ENCODE results near the gene PDE3B.
"Not testable (repeated sequence)": the region's sequence is repeated elsewhere in the genome, so short reads cannot be mapped to it uniquely, and the experiment has no call there.

Gene PDE3B

DNA sequence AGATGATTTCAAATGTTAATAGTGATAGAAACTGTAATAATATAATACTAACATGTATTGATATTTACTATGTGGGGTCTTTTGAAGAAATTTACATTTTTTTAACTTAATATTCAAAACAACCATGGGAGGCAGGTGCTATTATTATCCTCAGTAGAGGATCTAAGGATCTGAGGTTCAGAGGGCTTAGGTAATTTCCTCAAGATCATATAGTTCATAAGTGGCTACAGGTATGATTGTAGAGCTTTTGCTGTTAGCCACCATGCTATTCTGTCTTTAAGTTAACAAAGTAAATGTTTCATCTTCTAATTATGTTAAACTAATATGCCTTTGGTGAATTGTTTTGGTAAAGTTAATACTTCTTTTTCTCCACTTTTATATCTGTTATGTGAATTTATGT is 83.6 kb downstream of the PDE3B start:
- H3K36me3 ChIP-seq (ENCODE audit: insufficient read depth, low read length), result no peaks in the 10 kb centered on the region
- H3K9me3 ChIP-seq (replicated peaks; ENCODE audit: low read length), result no peaks in the 10 kb centered on the region
- H3K4me1 ChIP-seq (ENCODE audit: control insufficient read depth, insufficient read depth, low read length), result no peaks in the 10 kb centered on the region
- H3K4me3 ChIP-seq (ENCODE audit: low read length), result no peak overlapping the region
- no peaks in the 10 kb centered on the region for H3K27me3 ChIP-seq (ENCODE audit: control insufficient read depth, insufficient read depth, low read length)
- no peak overlapping the region for H3K9ac ChIP-seq (ENCODE audit: low read depth, low read length)
- no peak overlapping the region for H3K4me2 ChIP-seq (ENCODE audit: low read length)

GRCh38 chr11:14727746-14728145 is 84.1 kb downstream of the PDE3B start:
- H3K27me3 ChIP-seq (ENCODE audit: control insufficient read depth, insufficient read depth, low read length), result no peaks in the 10 kb centered on the region
- H3K9me3 ChIP-seq (replicated peaks; ENCODE audit: low read length), result no peaks in the 10 kb centered on the region
- H3K4me3 ChIP-seq (ENCODE audit: low read length), result no peak overlapping the region
- no peaks in the 10 kb centered on the region for H3K36me3 ChIP-seq (ENCODE audit: insufficient read depth, low read length)
- H3K4me1 ChIP-seq (ENCODE audit: control insufficient read depth, insufficient read depth, low read length), result no peaks in the 10 kb centered on the region
- H3K9ac ChIP-seq (ENCODE audit: low read depth, low read length), result no peak overlapping the region
- no peak overlapping the region for H3K4me2 ChIP-seq (ENCODE audit: low read length)

DNA sequence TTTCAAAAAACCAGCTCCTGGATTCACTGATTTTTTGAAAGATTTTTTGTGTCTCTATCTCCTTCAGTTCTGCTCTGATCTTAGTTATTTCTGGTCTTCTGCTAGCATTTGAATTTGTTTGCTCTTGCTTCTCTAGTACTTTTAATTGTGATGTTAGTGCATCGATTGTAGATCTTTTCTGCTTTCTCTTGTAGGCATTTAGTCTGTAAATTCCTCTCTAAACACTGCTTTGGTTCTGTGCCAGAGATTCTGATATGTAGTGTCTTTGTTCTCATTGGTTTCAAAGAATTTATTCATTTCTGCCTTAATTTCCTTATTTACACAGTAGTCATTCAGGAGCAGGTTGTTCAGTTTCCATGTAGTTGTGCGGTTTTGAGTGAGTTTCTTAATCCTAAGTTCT is 96.9 kb downstream of the PDE3B start:
- H3K4me2 ChIP-seq (ENCODE audit: low read length); H3K27me3 ChIP-seq (ENCODE audit: control insufficient read depth, insufficient read depth, low read length); H3K4me1 ChIP-seq (ENCODE audit: control insufficient read depth, insufficient read depth, low read length); H3K9me3 ChIP-seq (replicated peaks; ENCODE audit: low read length); H3K4me3 ChIP-seq (ENCODE audit: low read length); H3K36me3 ChIP-seq (ENCODE audit: insufficient read depth, low read length); H3K9ac ChIP-seq (ENCODE audit: low read depth, low read length): not testable (repeated sequence)

- Histone ChIP-seq H3K4me2 (ENCODE audit: low read length) (no peak overlapping the region), H3K4me3 (ENCODE audit: low read length) (no peak overlapping the region)
These were observed 97.6 kb downstream of the PDE3B start for GRCh38 chr11:14741195-14741594.

GRCh38 chr11:14742849-14743559 is 99.4 kb downstream of the PDE3B start:
- Histone ChIP-seq H3K4me2 (ENCODE audit: low read length) (no peak overlapping the region), H3K4me1 (ENCODE audit: control insufficient read depth, insufficient read depth, low read length) (no peaks in the 10 kb centered on the region), H3K9me3 (replicated peaks; ENCODE audit: low read length) (no peaks in the 10 kb centered on the region), H3K9ac (ENCODE audit: low read depth, low read length) (no peak overlapping the region), H3K27me3 (ENCODE audit: control insufficient read depth, insufficient read depth, low read length) (no peaks in the 10 kb centered on the region), H3K4me3 (ENCODE audit: low read length) (no peak overlapping the region), H3K36me3 (ENCODE audit: insufficient read depth, low read length) (no peaks in the 10 kb centered on the region)

More at GRCh38 chr11:14741195-14741594, 97.6 kb downstream of the PDE3B start:
- Histone ChIP-seq H3K36me3 (ENCODE audit: insufficient read depth, low read length) (no peaks in the 10 kb centered on the region), H3K9me3 (replicated peaks; ENCODE audit: low read length) (no peaks in the 10 kb centered on the region), H3K4me1 (ENCODE audit: control insufficient read depth, insufficient read depth, low read length) (no peaks in the 10 kb centered on the region), H3K27me3 (ENCODE audit: control insufficient read depth, insufficient read depth, low read length) (no peaks in the 10 kb centered on the region), H3K9ac (ENCODE audit: low read depth, low read length) (no peak overlapping the region)

GRCh38 chr11:14743667-14744066 is 100.1 kb downstream of the PDE3B start:
- H3K4me2 ChIP-seq (ENCODE audit: low read length); H3K4me1 ChIP-seq (ENCODE audit: control insufficient read depth, insufficient read depth, low read length); H3K9ac ChIP-seq (ENCODE audit: low read depth, low read length); H3K4me3 ChIP-seq (ENCODE audit: low read length); H3K9me3 ChIP-seq (replicated peaks; ENCODE audit: low read length); H3K27me3 ChIP-seq (ENCODE audit: control insufficient read depth, insufficient read depth, low read length); H3K36me3 ChIP-seq (ENCODE audit: insufficient read depth, low read length): not testable (repeated sequence)

- Histone ChIP-seq H3K9me3 (replicated peaks; ENCODE audit: low read length) (no peaks in the 10 kb centered on the region), H3K4me1 (ENCODE audit: control insufficient read depth, insufficient read depth, low read length) (no peaks in the 10 kb centered on the region), H3K36me3 (ENCODE audit: insufficient read depth, low read length) (no peaks in the 10 kb centered on the region), H3K4me2 (ENCODE audit: low read length) (no peak overlapping the region), H3K4me3 (ENCODE audit: low read length) (no peak overlapping the region), H3K27me3 (ENCODE audit: control insufficient read depth, insufficient read depth, low read length) (no peaks in the 10 kb centered on the region), H3K9ac (ENCODE audit: low read depth, low read length) (no peak overlapping the region)
These were observed 103.3 kb downstream of the PDE3B start for GRCh38 chr11:14746857-14747395.

GRCh38 chr11:14748090-14748489 is 104.5 kb downstream of the PDE3B start:
- Histone ChIP-seq H3K4me1 (ENCODE audit: control insufficient read depth, insufficient read depth, low read length) (no peaks in the 10 kb centered on the region), H3K27me3 (ENCODE audit: control insufficient read depth, insufficient read depth, low read length) (no peaks in the 10 kb centered on the region), H3K4me3 (ENCODE audit: low read length) (no peak overlapping the region), H3K36me3 (ENCODE audit: insufficient read depth, low read length) (no peaks in the 10 kb centered on the region), H3K9me3 (replicated peaks; ENCODE audit: low read length) (no peaks in the 10 kb centered on the region), H3K9ac (ENCODE audit: low read depth, low read length) (no peak overlapping the region), H3K4me2 (ENCODE audit: low read length) (no peak overlapping the region)

DNA sequence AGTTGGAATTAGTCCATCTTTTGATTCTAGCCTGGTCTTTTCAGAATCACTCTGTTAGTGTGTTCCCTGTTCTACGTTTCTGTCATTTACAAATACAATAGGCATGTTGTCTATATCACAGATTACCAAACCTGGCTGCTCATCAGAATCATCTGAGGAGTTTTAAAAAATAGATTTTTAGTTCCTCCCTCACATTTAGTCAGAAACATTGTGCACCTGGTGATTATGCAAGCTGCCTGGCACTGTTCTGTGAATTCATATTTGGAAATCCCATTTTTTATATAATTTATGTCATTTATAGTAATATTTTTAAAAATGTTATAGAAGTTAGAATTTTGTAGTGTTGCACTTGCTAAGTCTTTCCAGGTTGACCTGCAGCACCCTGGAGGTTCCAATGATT is 107.3 kb downstream of the PDE3B start:
- no peaks in the 10 kb centered on the region for H3K4me1 ChIP-seq (ENCODE audit: control insufficient read depth, insufficient read depth, low read length)
- no peaks in the 10 kb centered on the region for H3K36me3 ChIP-seq (ENCODE audit: insufficient read depth, low read length)
- H3K9me3 ChIP-seq (replicated peaks; ENCODE audit: low read length), result no peaks in the 10 kb centered on the region
- no peak overlapping the region for H3K4me2 ChIP-seq (ENCODE audit: low read length)
- H3K9ac ChIP-seq (ENCODE audit: low read depth, low read length), result no peak overlapping the region
- no peak overlapping the region for H3K4me3 ChIP-seq (ENCODE audit: low read length)
- H3K27me3 ChIP-seq (ENCODE audit: control insufficient read depth, insufficient read depth, low read length), result no peaks in the 10 kb centered on the region

GRCh38 chr11:14751975-14752407 is 108.4 kb downstream of the PDE3B start:
- H3K4me1 ChIP-seq (ENCODE audit: control insufficient read depth, insufficient read depth, low read length), result no peaks in the 10 kb centered on the region
- H3K9ac ChIP-seq (ENCODE audit: low read depth, low read length), result no peak overlapping the region
- no peaks in the 10 kb centered on the region for H3K27me3 ChIP-seq (ENCODE audit: control insufficient read depth, insufficient read depth, low read length)
- no peak overlapping the region for H3K4me3 ChIP-seq (ENCODE audit: low read length)
- no peaks in the 10 kb centered on the region for H3K9me3 ChIP-seq (replicated peaks; ENCODE audit: low read length)
- no peak overlapping the region for H3K4me2 ChIP-seq (ENCODE audit: low read length)
- no peaks in the 10 kb centered on the region for H3K36me3 ChIP-seq (ENCODE audit: insufficient read depth, low read length)

GRCh38 chr11:14755140-14755539 is 111.5 kb downstream of the PDE3B start:
- no peak overlapping the region for H3K9ac ChIP-seq (ENCODE audit: low read depth, low read length)
- H3K36me3 ChIP-seq (ENCODE audit: insufficient read depth, low read length), result no peaks in the 10 kb centered on the region
- H3K4me1 ChIP-seq (ENCODE audit: control insufficient read depth, insufficient read depth, low read length), result no peaks in the 10 kb centered on the region
- H3K9me3 ChIP-seq (replicated peaks; ENCODE audit: low read length), result no peaks in the 10 kb centered on the region
- H3K4me3 ChIP-seq (ENCODE audit: low read length), result no peak overlapping the region
- no peak overlapping the region for H3K4me2 ChIP-seq (ENCODE audit: low read length)
- no peaks in the 10 kb centered on the region for H3K27me3 ChIP-seq (ENCODE audit: control insufficient read depth, insufficient read depth, low read length)

GRCh38 chr11:14756349-14756748 is 112.7 kb downstream of the PDE3B start:
- H3K9me3 ChIP-seq (replicated peaks; ENCODE audit: low read length), result no peaks in the 10 kb centered on the region
- H3K4me2 ChIP-seq (ENCODE audit: low read length), result no peak overlapping the region
- no peak overlapping the region for H3K4me3 ChIP-seq (ENCODE audit: low read length)
- no peaks in the 10 kb centered on the region for H3K4me1 ChIP-seq (ENCODE audit: control insufficient read depth, insufficient read depth, low read length)
- no peaks in the 10 kb centered on the region for H3K27me3 ChIP-seq (ENCODE audit: control insufficient read depth, insufficient read depth, low read length)
- no peaks in the 10 kb centered on the region for H3K36me3 ChIP-seq (ENCODE audit: insufficient read depth, low read length)
- no peak overlapping the region for H3K9ac ChIP-seq (ENCODE audit: low read depth, low read length)
